Lower leg skin (tissue), 3 donors: ENCODE data around the gene NTSR1.

ENCODE experiments used
- POLR2A ChIP-seq, 2 donors: fragments of 450-650 bp; IDR thresholded peaks; one replicate each; pipeline ENCODE4 v1.6.1; 2016 to 2017; ENCODE audit warnings: antibody characterized with exemption in 2 of 2, mild to moderate bottlenecking in 1 of 2, moderate library complexity in 1 of 2
- TF ChIP-seq, protein P1 (sequence below), 3 donors: fragments of 450-650 bp; IDR thresholded peaks; one replicate each; pipeline ENCODE4 v1.5.1; 2016; ENCODE audit warnings: antibody characterized with exemption in 3 of 3, mild to moderate bottlenecking in 3 of 3, moderate library complexity in 2 of 3

DNA sequence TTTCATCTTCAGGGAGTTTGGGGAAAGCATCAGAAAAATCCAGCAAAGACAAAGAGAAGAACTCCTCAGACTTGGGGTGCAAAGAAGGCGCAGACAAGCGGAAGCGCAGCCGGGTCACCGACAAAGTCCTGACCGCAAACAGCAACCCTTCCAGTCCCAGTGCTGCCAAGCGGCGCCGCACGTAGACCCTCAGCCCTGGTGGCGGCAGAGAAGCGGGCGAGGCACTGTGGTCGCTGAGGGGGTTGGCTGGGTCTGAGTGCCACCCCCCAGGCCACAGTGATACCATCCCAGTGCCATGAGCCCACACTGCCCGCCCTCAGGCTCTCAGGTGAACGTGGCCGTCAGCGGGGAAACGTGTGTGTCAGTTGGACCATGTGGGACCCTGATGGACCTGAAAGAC lies 90.8 kb downstream of the NTSR1 start:
- TF ChIP-seq, protein P1, sequence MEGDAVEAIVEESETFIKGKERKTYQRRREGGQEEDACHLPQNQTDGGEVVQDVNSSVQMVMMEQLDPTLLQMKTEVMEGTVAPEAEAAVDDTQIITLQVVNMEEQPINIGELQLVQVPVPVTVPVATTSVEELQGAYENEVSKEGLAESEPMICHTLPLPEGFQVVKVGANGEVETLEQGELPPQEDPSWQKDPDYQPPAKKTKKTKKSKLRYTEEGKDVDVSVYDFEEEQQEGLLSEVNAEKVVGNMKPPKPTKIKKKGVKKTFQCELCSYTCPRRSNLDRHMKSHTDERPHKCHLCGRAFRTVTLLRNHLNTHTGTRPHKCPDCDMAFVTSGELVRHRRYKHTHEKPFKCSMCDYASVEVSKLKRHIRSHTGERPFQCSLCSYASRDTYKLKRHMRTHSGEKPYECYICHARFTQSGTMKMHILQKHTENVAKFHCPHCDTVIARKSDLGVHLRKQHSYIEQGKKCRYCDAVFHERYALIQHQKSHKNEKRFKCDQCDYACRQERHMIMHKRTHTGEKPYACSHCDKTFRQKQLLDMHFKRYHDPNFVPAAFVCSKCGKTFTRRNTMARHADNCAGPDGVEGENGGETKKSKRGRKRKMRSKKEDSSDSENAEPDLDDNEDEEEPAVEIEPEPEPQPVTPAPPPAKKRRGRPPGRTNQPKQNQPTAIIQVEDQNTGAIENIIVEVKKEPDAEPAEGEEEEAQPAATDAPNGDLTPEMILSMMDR (IDR thresholded peaks at IDR 0.05): no peak
- no peak for TF ChIP-seq POLR2A (IDR thresholded peaks at IDR 0.05)
